ENCODE results near the gene FOXN3.

- TF ChIP-seq POLR2A (IDR thresholded peaks at IDR 0.05) = no peak
- no peak for TF ChIP-seq CTCF (IDR thresholded peaks at IDR 0.05)
Observed at GRCh38 chr14:89442280-89442679, 25.2 kb upstream of the FOXN3 start.

Data from ovary (tissue), 3 donors.